ENCODE measurements around the gene SLC32A1.
A peak's percentile ranks its signal among the peaks of the same experiment; 100 is the strongest.

SLC32A1 gene

GRCh38 chr20:38723848-38724625, at the start of gene SLC32A1:
TSS of gene SLC32A1 (plus strand) at chr20:38724486. CDS start at chr20:38724725, 239 bp downstream.
- peak in 1 of 2 experiments; percentile 23 for DNase-seq

- peak in 1 of 2 experiments; percentile 47 for DNase-seq
Measured at GRCh38 chr20:38674765-38675133, 49.5 kb upstream of the SLC32A1 start.

GRCh38 chr20:38676576-38676975, 47.7 kb upstream of the SLC32A1 start:
- no peak for DNase-seq

GRCh38 chr20:38680500-38681306, 43.6 kb upstream of the SLC32A1 start:
- no peak for DNase-seq

- no peak for DNase-seq
Measured at GRCh38 chr20:38685271-38685670, 39.0 kb upstream of the SLC32A1 start.

GRCh38 chr20:38685853-38686473, 38.3 kb upstream of the SLC32A1 start:
- no peak for DNase-seq

GRCh38 chr20:38692436-38693411, 31.6 kb upstream of the SLC32A1 start:
- DNase-seq: no peak

GRCh38 chr20:38697306-38697705, 27.0 kb upstream of the SLC32A1 start:
- DNase-seq: no peak

- DNase-seq: no peak
Measured at GRCh38 chr20:38698541-38698940, 25.7 kb upstream of the SLC32A1 start.

- no peak for DNase-seq
Measured at GRCh38 chr20:38700141-38700540, 24.1 kb upstream of the SLC32A1 start.

- no peak for DNase-seq
Measured at GRCh38 chr20:38700926-38701325, 23.4 kb upstream of the SLC32A1 start.

GRCh38 chr20:38703526-38703925, 20.8 kb upstream of the SLC32A1 start:
- DNase-seq: no peak

GRCh38 chr20:38704136-38704535, 20.1 kb upstream of the SLC32A1 start:
- DNase-seq: no peak

- peak; percentile 60 to 76 for DNase-seq
Measured at GRCh38 chr20:38706509-38706908, 17.8 kb upstream of the SLC32A1 start.

- DNase-seq: peak; percentile 71 to 79
Measured at GRCh38 chr20:38714308-38714707, 10.0 kb upstream of the SLC32A1 start.

- DNase-seq: no peak
Measured at GRCh38 chr20:38715646-38716045, 8.6 kb upstream of the SLC32A1 start.

GRCh38 chr20:38722683-38723016, 1.6 kb upstream of the SLC32A1 start:
- no peak for DNase-seq

GRCh38 chr20:38723017-38723847, 1.1 kb upstream of the SLC32A1 start:
- DNase-seq: peak in 1 of 2 experiments; percentile 38

GRCh38 chr20:38724626-38725147, 401 bp downstream of the SLC32A1 start:
- no peak for DNase-seq

- DNase-seq: peak; percentile 44 to 67
Measured at GRCh38 chr20:38725148-38725901, 1.0 kb downstream of the SLC32A1 start.
